Mucosa of descending colon (tissue), 3 donors: ENCODE results near the gene SEZ6L2. TPM values are rescaled to one million over a fixed set of nuclear protein-coding genes. Genes with fewer than 3 reads are reported as not detected.

Experiments
- ATAC-seq: fragments of 200-7000 bp; cut with Tn5 transposase; one replicate; pipeline ENCODE4 v1.9.1; 2020; ENCODE audit warnings: mild to moderate bottlenecking, moderate library complexity
- DNase-seq, 3 donors: peaks; one replicate each; pipeline ENCODE4 v3.0.0-alpha.2; 2020
- H3K36me3 ChIP-seq: fragments of 200-600 bp; one replicate; pipeline ENCODE4 v1.8.0; 2021; ENCODE audit warnings: low read depth, mild to moderate bottlenecking
- H3K4me1 ChIP-seq: fragments of 200-600 bp; one replicate; pipeline ENCODE4 v1.8.0; 2021; ENCODE audit warnings: low read depth, mild to moderate bottlenecking
- H3K4me3 ChIP-seq: fragments of 200-600 bp; one replicate; pipeline ENCODE4 v1.8.0; 2021; ENCODE audit warnings: mild to moderate bottlenecking
- H3K9me3 ChIP-seq: fragments of 200-600 bp; one replicate; pipeline ENCODE4 v1.8.0; 2021; ENCODE audit warnings: mild to moderate bottlenecking
- CTCF ChIP-seq: fragments of 200-600 bp; IDR thresholded peaks from one replicate; pipeline ENCODE4 v1.8.0; 2022; ENCODE audit warnings: antibody characterized with exemption, mild to moderate bottlenecking
- intact Hi-C, 2 donors: fragments of 100-400 bp; cut with DNase I in 1 of 2; cut with micrococcal nuclease in 1 of 2; formaldehyde crosslinking; loops; one replicate each; pipeline versions ENCODE4 v1.11.0 to v1.11.1; 2022; cut with DNase I, micrococcal nuclease
- total RNA-seq, 3 donors: library from RNA; stranded (reverse); fragmentation: NEBNext Ultra II Directional in 2 of 3; extraction: Animal tissue kit (Norgen Biotek cat#: 25700) in 2 of 3; gene quantifications; one replicate each; pipeline versions ENCODE4 v1.2.1 to v1.2.4, GENCODE V29; 2021 to 2023
- donor health status: DM: no; HTN: no; CAD: no; lungs with moderate emphysema.
- donor health status: DM: no; HTN: no; CAD: no.
- donor health status: DM: no; HTN: yes; CAD: no.

The SEZ6L2 gene
- total RNA-seq, 3 donors from 2014 or later, result 6.1 to 9.6 (median 7.0) TPM

- no peaks in the 10 kb centered on the region for H3K36me3 ChIP-seq
- DNase-seq (no peak), ATAC-seq (no peak)
- intact Hi-C loops, result no loop called here
- no peaks in the 10 kb centered on the region for H3K9me3 ChIP-seq
- H3K4me3 ChIP-seq, result no peak overlapping the region
- no peak for TF ChIP-seq CTCF
- H3K4me1 ChIP-seq, result peaks cover 17% of the 10 kb centered on the region
These were observed 23.0 kb upstream of the SEZ6L2 start for GRCh38 chr16:29922326-29922725.

GRCh38 chr16:29921034-29921385 is 21.7 kb upstream of the SEZ6L2 start:
- peaks cover 11% of the 10 kb centered on the region for H3K4me1 ChIP-seq
- no peak for TF ChIP-seq CTCF
- H3K36me3 ChIP-seq, result no peaks in the 10 kb centered on the region
- no peak for ATAC-seq
- DNase-seq, result no peak
- intact Hi-C loops, result no loop called here
- no peak overlapping the region for H3K4me3 ChIP-seq
- H3K9me3 ChIP-seq, result no peaks in the 10 kb centered on the region

- DNase-seq (no peak), ATAC-seq (no peak)
- intact Hi-C loops, result no loop called here
- H3K9me3 ChIP-seq, result no peaks in the 10 kb centered on the region
- H3K36me3 ChIP-seq, result no peaks in the 10 kb centered on the region
- no peak overlapping the region for H3K4me3 ChIP-seq
- no peak for TF ChIP-seq CTCF
- peaks cover 11% of the 10 kb centered on the region for H3K4me1 ChIP-seq
These were observed 21.1 kb upstream of the SEZ6L2 start for GRCh38 chr16:29920288-29921033.

GRCh38 chr16:29916979-29917378 is 17.6 kb upstream of the SEZ6L2 start:
- TF ChIP-seq CTCF, result no peak

GRCh38 chr16:29915590-29916247 is 16.4 kb upstream of the SEZ6L2 start:
- no peak for ATAC-seq
- Histone ChIP-seq H3K9me3 (no peaks in the 10 kb centered on the region), H3K4me1 (no peaks in the 10 kb centered on the region), H3K4me3 (no peak overlapping the region), H3K36me3 (no peaks in the 10 kb centered on the region)
- intact Hi-C loops, result no loop called here
- DNase-seq, result no peak
- no peak for TF ChIP-seq CTCF

More at GRCh38 chr16:29916979-29917378, 17.6 kb upstream of the SEZ6L2 start:
- DNase-seq (no peak), ATAC-seq (no peak)
- no peaks in the 10 kb centered on the region for H3K4me1 ChIP-seq
- no peak overlapping the region for H3K4me3 ChIP-seq
- H3K36me3 ChIP-seq, result no peaks in the 10 kb centered on the region
- H3K9me3 ChIP-seq, result no peaks in the 10 kb centered on the region
- intact Hi-C loops, result no loop called here
